Ishikawa (cell line): ENCODE results near the gene SLC26A11.

Experiments
- CEBPB ChIP-seq: IDR thresholded peaks from 2 replicates; pipeline ENCODE4 v1.6.1; 2012
- CREB1 ChIP-seq: IDR thresholded peaks from 2 replicates; pipeline ENCODE4 v1.6.1; 2012; ENCODE audit warnings: low read depth
- EGR1 ChIP-seq: IDR thresholded peaks from 2 replicates; pipeline ENCODE4 v1.6.1; 2012
- EP300 ChIP-seq: IDR thresholded peaks from 2 replicates; pipeline ENCODE4 v1.6.1; 2012; ENCODE audit warnings: borderline replicate concordance
- FOXM1 ChIP-seq: IDR thresholded peaks from 2 replicates; pipeline ENCODE4 v1.6.1; 2012; ENCODE audit warnings: low read depth, borderline replicate concordance
- NFIC ChIP-seq: IDR thresholded peaks from 2 replicates; pipeline ENCODE4 v1.6.1; 2012
- RAD21 ChIP-seq: IDR thresholded peaks from 2 replicates; pipeline ENCODE4 v1.6.1; 2012; ENCODE audit warnings: low read depth
- TAF1 ChIP-seq: IDR thresholded peaks from 2 replicates; pipeline ENCODE4 v1.6.1; 2012; ENCODE audit warnings: low read depth, mild to moderate bottlenecking
- TCF12 ChIP-seq: IDR thresholded peaks from 2 replicates; pipeline ENCODE4 v1.6.1; 2012; ENCODE audit warnings: low read depth
- TEAD4 ChIP-seq: IDR thresholded peaks from 2 replicates; pipeline ENCODE4 v1.6.1; 2012
- YY1 ChIP-seq: IDR thresholded peaks from 2 replicates; pipeline ENCODE4 v1.6.1; 2012; ENCODE audit warnings: low read depth
- ZBTB7A ChIP-seq: IDR thresholded peaks from 2 replicates; pipeline ENCODE4 v1.6.1; 2012; ENCODE audit warnings: low read depth
- TF ChIP-seq, protein P1 (sequence below): IDR thresholded peaks from 2 replicates; pipeline ENCODE4 v1.6.1; 2012
- TF ChIP-seq, protein P2 (sequence below): IDR thresholded peaks from 2 replicates; pipeline ENCODE4 v1.6.1; 2012
- TF ChIP-seq, protein P3 (sequence below): IDR thresholded peaks from 2 replicates; pipeline ENCODE4 v1.6.1; 2012; ENCODE audit warnings: low read depth, mild to moderate bottlenecking

SLC26A11 gene

DNA sequence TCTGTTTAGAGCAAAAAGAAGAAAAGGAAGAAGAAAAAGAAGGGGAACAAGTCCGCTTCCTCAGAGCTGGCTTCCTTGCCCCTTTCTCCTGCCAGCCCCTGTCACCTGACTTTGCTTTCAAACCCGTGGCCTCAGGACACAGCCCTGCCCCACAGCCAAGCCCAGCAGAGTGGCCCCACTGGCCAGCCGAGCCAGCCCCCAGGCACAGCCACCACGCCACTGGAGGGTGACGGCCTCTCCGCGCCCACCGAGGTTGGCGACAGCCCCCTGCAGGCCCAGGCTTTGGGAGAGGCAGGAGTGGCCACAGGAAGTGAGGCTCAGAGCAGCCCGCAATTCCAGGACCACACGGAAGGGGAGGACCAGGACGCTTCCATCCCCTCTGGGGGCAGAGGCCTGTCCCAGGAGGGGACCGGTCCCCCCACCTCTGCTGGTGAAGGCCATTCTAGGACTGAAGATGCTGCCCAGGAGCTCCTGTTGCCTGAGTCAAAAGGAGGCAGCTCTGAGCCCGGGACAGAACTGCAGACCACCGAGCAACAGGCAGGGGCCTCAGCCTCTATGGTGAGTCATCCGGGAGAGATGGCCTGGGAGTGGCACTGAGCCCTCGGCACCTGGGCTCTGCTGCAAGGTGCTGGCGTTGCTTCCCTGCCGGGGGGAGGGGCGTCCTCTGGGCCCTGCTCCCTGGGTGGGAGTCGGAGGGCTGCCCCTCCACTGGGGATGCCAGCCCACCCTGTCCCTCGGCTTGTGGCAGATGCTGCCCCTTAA, 67.8 kb downstream of the SLC26A11 start:
- TF ChIP-seq RAD21 = no peak
- no peak for TF ChIP-seq FOXM1
- TF ChIP-seq TEAD4 = no peak
- no peak for TF ChIP-seq TCF12
- no peak for TF ChIP-seq ZBTB7A

DNA sequence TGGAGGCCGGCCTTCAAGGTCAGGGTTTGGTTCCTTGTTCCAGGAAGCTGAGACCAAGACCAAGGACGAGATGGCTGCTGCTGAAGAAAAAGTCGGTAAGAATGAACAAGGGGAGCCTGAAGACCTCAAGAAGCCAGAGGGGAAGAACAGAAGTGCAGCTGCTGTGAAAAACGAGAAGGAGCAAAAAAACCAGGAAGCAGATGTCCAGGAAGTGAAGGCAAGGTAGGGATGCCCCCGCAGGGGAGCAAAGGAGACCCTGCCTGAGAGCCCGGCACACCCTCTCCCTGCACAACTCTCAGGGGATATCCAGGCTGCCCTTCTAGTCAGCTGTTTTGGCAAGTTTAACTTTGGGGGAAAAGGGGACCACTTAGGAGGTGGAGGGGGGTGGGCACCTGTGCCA, 69.4 kb downstream of the SLC26A11 start:
- TF ChIP-seq EGR1 (no peak), EP300 (no peak), YY1 (no peak), CEBPB (no peak), ZBTB7A (no peak)
- TF ChIP-seq, protein P1, sequence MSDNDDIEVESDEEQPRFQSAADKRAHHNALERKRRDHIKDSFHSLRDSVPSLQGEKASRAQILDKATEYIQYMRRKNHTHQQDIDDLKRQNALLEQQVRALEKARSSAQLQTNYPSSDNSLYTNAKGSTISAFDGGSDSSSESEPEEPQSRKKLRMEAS = no peak
- TF ChIP-seq, protein P2, sequence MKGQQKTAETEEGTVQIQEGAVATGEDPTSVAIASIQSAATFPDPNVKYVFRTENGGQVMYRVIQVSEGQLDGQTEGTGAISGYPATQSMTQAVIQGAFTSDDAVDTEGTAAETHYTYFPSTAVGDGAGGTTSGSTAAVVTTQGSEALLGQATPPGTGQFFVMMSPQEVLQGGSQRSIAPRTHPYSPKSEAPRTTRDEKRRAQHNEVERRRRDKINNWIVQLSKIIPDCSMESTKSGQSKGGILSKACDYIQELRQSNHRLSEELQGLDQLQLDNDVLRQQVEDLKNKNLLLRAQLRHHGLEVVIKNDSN = no peak

DNA sequence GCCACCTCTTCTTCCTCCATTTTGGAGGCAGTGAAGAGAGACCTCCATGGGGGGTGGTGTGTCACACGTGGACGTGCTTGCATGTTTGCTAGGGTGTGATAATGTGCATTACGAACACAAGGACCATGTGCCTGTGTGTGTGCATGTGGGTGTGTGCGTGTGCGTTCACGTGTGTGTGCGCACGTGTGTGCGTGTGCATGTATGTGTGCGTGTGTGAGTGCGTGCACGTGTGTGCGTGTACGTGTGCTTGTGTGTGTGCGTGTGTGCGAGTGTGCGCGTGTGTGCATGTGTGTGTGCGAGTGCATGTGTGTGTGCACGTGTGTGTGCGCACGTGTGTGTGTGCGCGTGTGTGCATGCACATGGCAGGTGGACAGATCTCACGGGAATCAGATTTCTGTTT, 69.9 kb downstream of the SLC26A11 start:
- TF ChIP-seq ZBTB7A (no peak), CEBPB (no peak), EP300 (no peak), NFIC (no peak), YY1 (no peak), RAD21 (no peak), TEAD4 (no peak), EGR1 (no peak), TCF12 (no peak), FOXM1 (no peak), CREB1 (no peak), TAF1 (no peak)
- TF ChIP-seq, protein P1 = no peak
- TF ChIP-seq, protein P3, sequence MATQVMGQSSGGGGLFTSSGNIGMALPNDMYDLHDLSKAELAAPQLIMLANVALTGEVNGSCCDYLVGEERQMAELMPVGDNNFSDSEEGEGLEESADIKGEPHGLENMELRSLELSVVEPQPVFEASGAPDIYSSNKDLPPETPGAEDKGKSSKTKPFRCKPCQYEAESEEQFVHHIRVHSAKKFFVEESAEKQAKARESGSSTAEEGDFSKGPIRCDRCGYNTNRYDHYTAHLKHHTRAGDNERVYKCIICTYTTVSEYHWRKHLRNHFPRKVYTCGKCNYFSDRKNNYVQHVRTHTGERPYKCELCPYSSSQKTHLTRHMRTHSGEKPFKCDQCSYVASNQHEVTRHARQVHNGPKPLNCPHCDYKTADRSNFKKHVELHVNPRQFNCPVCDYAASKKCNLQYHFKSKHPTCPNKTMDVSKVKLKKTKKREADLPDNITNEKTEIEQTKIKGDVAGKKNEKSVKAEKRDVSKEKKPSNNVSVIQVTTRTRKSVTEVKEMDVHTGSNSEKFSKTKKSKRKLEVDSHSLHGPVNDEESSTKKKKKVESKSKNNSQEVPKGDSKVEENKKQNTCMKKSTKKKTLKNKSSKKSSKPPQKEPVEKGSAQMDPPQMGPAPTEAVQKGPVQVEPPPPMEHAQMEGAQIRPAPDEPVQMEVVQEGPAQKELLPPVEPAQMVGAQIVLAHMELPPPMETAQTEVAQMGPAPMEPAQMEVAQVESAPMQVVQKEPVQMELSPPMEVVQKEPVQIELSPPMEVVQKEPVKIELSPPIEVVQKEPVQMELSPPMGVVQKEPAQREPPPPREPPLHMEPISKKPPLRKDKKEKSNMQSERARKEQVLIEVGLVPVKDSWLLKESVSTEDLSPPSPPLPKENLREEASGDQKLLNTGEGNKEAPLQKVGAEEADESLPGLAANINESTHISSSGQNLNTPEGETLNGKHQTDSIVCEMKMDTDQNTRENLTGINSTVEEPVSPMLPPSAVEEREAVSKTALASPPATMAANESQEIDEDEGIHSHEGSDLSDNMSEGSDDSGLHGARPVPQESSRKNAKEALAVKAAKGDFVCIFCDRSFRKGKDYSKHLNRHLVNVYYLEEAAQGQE = no peak
- TF ChIP-seq, protein P2 = no peak

DNA sequence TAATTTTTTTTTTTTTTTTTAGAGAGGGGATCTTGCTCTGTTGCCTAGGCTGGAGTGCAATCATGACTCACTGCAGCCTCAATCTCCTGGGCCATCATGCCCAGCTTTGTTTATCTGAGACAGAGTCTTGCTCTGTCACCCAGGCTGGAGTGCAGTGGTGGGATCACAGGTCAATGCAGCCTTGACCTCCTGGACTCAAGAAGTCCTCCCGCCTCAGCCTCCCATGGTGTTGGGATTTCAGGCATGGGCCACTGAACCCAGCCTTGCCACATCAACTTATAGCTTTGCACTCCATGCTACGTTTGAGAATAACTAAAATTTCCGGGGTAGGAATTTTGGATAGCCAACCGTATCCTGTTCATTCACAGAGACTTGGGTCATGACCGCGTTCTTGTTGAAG, 71.0 kb downstream of the SLC26A11 start:
- no peak for TF ChIP-seq TCF12
- TF ChIP-seq, protein P2 = no peak
- TF ChIP-seq EGR1 = no peak
- no peak for TF ChIP-seq NFIC
- TF ChIP-seq ZBTB7A = no peak
- no peak for TF ChIP-seq YY1
- no peak for TF ChIP-seq TAF1
- TF ChIP-seq, protein P1 = no peak

DNA sequence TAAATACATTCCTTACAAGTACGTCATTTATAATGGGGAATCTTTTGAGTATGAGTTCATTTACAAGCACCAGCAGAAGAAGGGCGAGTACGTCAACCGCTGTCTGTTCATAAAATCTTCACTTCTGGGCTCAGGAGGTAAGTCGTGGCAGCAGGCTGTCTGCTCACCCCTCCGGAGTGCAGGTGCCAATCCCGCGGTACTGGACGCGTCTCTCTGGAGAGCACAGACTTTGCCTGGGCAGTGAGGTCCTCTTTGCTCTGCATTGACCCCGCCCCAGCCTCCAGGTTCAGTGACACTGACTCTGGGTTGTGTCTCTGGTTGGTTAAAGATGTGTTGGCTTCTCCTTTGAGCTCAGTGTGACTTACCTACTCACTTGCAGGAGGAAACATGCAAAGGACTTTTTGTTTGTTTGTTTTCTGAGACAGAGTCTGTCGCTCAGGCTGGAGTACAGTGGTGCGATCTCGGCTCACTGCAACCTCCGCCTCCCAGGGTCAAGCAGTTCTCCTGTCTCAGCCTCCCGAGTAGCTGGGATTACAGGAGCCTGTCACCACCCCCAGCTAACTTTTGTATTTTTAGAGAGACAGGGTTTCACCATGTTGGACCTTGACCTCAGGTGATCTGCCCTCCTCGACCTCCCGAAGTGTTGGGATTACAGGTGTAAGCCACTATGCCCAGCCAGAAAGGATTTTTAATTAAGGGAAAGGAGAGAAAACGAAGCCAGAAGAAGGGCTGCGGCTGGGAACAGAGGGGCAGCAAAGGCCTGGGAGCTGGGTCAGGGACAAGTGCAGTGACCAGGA, 71.7 kb downstream of the SLC26A11 start:
- no peak for TF ChIP-seq NFIC
- no peak for TF ChIP-seq EGR1
- TF ChIP-seq RAD21 = no peak
- TF ChIP-seq, protein P1 = no peak
- no peak for TF ChIP-seq ZBTB7A
- no peak for TF ChIP-seq CREB1
- TF ChIP-seq, protein P2 = no peak
- TF ChIP-seq TAF1 = no peak
- TF ChIP-seq YY1 = no peak

DNA sequence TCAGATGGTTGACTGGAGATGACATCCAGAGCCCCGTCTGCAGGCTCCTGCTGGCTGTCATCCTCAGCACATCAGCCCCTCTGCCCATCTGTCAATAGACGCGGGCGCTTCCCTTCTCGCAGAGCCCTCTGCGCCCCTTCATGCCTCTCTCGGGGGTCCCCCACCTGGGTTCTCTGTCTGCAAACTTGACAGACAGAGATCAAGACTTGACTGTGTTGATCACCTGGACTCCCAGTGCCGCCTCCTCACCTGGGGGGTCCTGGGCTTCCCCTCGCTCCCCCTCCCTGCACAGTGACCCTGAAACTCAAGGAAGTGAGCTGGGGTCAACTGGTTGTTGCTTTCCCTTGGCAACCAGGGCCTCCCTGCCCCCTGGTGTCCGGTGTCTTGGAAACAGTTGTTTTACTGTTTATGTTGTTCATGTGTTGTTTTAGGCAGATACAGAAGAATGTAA, 72.3 kb downstream of the SLC26A11 start:
- TF ChIP-seq CREB1 = no peak
- no peak for TF ChIP-seq TEAD4
- 0 out of 2 replicates have a peak, but pooled peaks have one; percentile 8 for TF ChIP-seq RAD21
